Epithelial cell of esophagus (primary cell): ENCODE data around the gene SF3B4.
"Not testable (repeated sequence)": the region's sequence is repeated elsewhere in the genome, so short reads cannot be mapped to it uniquely, and the experiment has no call there.

Experiments
- DNase-seq: peaks from one replicate; pipeline ENCODE4 v3.0.0; 2010; ENCODE audit warnings: low read depth
- H3K4me3 ChIP-seq: 2 replicates; pipeline ENCODE4 v1.5.1; 2011; ENCODE audit warnings: mild to moderate bottlenecking, low read length, control low read depth
- TF ChIP-seq, protein P1 (sequence below): IDR thresholded peaks from 2 replicates; pipeline ENCODE4 v1.5.1; 2011; ENCODE audit warnings: low read depth, mild to moderate bottlenecking, low read length, control low read depth, inconsistent platforms; ENCODE audit not compliant: insufficient read depth; ENCODE audit errors: missing control alignments

Gene SF3B4

DNA sequence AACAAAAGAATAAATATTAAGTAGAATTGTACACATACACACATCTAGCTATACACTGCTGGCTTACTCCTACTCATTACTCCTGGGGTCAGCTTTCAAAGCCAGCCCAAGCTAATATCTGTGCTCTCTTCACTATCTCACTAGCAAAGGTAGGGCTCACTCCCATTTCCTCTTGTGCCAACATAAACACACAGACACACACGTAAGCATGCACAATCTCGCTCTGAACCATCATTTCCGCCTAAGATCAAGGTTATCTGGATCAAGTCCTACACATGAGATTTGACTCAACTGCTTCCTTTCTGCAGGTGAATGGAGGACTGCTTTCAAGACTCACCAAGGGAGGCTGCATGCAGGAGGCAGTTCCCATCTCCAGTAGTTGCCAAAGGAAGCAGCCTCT, 37.8 kb upstream of the SF3B4 start:
- no peak overlapping the region for H3K4me3 ChIP-seq
- peak; percentile 55 for DNase-seq
- TF ChIP-seq, protein P1, sequence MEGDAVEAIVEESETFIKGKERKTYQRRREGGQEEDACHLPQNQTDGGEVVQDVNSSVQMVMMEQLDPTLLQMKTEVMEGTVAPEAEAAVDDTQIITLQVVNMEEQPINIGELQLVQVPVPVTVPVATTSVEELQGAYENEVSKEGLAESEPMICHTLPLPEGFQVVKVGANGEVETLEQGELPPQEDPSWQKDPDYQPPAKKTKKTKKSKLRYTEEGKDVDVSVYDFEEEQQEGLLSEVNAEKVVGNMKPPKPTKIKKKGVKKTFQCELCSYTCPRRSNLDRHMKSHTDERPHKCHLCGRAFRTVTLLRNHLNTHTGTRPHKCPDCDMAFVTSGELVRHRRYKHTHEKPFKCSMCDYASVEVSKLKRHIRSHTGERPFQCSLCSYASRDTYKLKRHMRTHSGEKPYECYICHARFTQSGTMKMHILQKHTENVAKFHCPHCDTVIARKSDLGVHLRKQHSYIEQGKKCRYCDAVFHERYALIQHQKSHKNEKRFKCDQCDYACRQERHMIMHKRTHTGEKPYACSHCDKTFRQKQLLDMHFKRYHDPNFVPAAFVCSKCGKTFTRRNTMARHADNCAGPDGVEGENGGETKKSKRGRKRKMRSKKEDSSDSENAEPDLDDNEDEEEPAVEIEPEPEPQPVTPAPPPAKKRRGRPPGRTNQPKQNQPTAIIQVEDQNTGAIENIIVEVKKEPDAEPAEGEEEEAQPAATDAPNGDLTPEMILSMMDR = no peak

DNA sequence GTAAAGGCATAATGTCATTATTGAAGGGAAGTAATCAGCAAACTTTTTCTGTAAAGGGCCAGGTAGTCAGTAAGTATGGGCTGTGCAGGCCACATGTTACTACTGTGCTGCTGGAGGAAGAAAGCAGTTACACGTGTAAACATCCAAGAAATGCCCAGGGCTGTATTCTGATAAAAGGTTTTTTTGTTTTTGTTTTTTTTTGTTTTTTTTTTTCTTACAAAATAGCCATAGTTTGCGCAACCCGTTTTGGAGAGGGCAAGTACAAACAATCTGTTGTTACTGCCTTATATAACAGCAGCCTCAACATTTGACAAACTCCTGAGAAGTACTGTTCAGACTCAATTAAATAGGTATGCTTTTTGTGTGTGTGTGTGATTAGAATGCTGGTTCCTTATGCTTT, 35.8 kb upstream of the SF3B4 start:
- H3K4me3 ChIP-seq = no peak overlapping the region
- DNase-seq = peak; percentile 61
- TF ChIP-seq, protein P1 = no peak

DNA sequence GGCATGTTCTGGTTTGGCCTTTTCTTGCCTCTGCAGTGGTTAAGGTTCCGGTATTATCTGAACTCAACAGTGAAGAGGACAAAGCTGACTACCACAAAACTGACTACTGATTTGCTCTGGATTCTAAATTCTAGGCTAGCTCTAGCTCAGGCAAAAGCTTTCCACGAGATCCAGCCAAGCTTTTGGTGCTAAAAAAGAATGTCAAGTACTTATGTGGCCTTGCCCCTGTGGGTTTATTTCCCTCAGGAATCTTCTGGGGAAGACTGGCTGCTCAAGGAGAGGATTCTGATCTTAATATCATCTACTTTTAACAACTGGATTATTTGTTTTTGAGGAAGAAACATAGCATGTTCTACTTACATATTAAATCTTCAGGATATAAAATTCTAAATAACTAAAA, 35.1 kb upstream of the SF3B4 start:
- no peak for DNase-seq
- TF ChIP-seq, protein P1 = no peak
- no peak overlapping the region for H3K4me3 ChIP-seq

DNA sequence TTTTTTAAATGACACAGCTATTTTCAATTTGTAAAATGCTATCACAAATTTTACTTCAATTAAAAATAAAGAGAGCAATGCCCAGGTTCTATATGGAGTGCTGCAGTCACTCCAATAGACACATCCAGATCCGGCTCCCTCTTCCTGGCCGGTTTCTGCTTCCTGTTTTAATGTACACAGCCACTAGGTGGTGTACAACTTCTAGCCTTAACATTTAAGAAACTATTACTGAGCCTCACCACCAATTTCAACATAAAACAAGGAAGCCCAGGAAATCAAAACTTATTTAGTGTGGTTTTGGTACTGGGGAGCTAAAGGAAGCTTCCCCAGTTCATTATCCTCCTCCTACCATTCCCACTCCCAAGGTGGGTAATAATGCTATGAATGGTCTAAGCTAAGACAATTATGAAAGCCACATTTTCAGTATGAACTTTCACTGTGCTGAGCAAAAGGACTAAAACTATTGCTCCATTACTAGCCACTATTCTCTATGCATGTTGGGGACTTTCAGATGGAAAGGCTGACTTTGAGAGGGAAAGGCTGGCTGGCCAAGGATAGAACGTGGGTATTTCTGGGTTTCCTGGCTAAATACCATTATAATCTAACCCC, 34.5 kb upstream of the SF3B4 start:
- TF ChIP-seq, protein P1 = peak; percentile 73
- peak; percentile 82 for DNase-seq
- H3K4me3 ChIP-seq = no peak overlapping the region

DNA sequence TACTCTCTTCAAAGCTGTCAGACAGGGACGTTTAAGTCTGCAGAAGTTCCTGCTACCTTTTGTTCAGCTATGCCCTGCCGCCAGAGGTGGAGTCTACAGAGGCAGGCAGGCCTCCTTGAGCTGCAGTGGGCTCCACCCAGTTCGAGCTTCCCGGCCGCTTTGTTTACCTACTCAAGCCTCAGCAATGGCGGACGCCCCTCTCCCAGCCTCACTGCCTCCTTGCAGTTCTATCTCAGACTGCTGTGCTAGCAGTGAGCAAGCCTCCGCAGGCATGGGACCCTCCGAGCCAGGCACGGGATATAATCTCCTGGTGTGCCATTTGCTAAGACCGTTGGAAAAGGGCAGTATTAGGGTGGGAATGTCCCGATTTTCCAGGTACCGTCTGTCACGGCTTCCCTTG, 29.9 kb upstream of the SF3B4 start:
- not testable (repeated sequence) for H3K4me3 ChIP-seq, DNase-seq

DNA sequence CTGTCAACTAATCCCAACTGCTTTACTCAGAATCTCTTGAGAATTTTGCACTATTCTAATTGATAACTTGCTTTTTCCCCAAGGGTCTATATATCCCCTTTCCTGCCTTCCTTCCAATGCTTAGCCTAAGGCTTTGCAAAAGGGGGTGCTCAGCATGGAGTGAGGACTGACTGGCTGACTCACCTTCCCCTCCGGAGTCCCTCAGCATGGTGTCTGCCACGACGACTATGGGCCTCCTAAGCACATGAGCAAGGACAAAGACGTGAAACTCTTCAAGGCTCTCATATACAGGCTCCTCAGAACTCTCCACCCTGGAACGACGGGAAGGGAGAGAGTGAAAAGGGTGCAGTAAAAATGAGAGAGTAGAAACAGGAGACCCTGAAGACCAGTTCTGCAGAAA, 22.3 kb upstream of the SF3B4 start:
- TF ChIP-seq, protein P1 = no peak
- H3K4me3 ChIP-seq = no peak overlapping the region
- no peak for DNase-seq

DNA sequence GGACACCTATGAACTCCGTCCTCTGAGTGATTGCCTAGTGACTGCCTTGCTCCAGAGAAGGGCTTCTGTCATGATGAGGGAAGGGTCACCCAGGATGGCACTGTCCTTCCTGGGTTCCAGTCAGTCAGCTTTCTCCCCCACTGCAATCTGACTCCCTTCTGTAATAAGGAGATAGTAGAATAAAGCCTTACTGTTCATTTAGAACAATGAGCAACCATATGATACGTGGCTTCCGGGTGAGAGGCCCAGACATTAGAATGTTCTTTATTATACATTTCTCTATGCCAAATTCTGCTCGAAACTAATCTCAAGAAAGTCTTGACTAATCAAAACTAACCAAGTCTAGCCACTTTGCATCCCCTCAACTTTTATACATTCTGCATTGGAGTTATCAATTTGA, 17.6 kb upstream of the SF3B4 start:
- no peak overlapping the region for H3K4me3 ChIP-seq
- DNase-seq = no peak
- TF ChIP-seq, protein P1 = no peak

DNA sequence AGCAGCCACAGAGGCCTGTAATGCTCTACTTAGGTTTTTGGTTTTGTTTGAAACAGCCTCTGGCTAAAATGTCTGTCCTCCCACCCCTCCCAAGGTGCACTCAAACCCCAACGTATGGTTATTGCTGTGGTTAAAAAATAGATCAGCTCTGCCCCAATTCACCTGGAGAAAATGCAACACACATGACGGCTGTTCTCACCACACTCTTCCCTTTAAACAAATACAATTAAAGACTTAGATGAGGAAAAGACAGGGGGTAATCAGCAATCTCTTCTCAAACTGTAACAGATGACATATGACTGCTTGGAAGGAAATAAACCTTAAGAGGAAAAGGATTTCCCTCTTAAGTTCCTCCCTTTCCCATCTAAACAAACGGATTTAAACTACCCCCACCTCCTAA, 15.3 kb upstream of the SF3B4 start:
- no peak overlapping the region for H3K4me3 ChIP-seq
- DNase-seq = no peak
- TF ChIP-seq, protein P1 = no peak
